Activated CD8-positive, alpha-beta memory T cell treated with anti-CD3 and anti-CD28 coated beads, Interleukin-2, amount 50 U/mL, for 1 hour (primary cell): Measurements from ENCODE around the gene SAGE1.
"Not testable (repeated sequence)": the region's sequence is repeated elsewhere in the genome, so short reads cannot be mapped to it uniquely, and the experiment has no call there.

Source experiments
- DNase-seq: peaks from one replicate; pipeline ENCODE4 v3.0.0-alpha.2; 2020; ENCODE audit errors: extremely low read depth

Gene SAGE1, protein sequence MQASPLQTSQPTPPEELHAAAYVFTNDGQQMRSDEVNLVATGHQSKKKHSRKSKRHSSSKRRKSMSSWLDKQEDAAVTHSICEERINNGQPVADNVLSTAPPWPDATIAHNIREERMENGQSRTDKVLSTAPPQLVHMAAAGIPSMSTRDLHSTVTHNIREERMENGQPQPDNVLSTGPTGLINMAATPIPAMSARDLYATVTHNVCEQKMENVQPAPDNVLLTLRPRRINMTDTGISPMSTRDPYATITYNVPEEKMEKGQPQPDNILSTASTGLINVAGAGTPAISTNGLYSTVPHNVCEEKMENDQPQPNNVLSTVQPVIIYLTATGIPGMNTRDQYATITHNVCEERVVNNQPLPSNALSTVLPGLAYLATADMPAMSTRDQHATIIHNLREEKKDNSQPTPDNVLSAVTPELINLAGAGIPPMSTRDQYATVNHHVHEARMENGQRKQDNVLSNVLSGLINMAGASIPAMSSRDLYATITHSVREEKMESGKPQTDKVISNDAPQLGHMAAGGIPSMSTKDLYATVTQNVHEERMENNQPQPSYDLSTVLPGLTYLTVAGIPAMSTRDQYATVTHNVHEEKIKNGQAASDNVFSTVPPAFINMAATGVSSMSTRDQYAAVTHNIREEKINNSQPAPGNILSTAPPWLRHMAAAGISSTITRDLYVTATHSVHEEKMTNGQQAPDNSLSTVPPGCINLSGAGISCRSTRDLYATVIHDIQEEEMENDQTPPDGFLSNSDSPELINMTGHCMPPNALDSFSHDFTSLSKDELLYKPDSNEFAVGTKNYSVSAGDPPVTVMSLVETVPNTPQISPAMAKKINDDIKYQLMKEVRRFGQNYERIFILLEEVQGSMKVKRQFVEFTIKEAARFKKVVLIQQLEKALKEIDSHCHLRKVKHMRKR

DNA sequence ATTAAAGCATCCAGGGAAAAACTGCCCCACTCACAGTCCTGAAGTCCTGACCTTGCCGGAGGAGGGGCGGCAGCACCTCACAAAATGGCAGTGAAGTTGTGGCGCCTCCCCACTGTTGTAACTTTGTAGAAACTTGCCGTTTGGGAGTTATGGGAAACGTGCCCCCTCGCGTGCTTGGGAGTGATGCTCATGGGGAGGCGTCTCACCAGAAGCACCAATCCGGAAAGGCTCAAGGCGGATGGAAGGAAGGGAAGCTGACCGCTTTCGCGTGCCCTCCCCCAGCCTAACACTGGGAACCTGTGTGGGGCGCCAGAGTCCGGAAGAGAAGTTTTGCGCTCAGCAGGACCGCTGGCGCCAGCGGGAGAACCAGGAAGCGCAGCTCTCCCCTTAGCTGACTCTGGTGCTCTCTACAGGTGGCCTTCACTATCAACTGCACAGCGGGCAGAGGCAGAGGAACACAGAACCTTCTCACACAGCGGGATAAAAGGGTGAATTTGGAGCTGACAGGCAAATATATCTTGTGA is at the start of gene SAGE1, which contains the start of gene CT45A10:
Gene SAGE1 (plus strand): TSS at position 423 of the 524 bp plus-strand sequence. CDS start 2,527 bp downstream, outside the sequence.
Gene CT45A10 (minus strand): TSS at position 151 of the 524 bp plus-strand sequence. CDS start 8,100 bp downstream, outside the sequence.
- no peak for DNase-seq

DNA sequence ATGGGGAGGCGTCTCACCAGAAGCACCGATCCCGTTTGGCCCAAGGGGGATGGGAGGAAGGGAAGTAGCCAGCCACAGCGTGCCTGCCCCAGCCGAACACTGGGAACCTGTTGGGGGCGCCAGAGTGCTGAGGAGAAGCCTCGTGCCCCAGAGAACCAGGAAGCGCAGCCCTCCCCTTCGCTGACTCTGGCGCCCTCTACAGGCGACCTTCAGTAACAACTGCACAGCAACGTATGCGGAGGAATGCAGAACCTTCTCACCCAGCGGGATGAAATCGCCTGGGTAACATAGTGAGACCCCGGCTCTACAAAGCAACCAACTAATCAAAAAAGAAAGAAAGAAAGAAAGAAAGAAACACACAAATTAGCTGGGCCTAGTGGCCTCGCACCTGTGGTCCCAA is 39.1 kb upstream of the SAGE1 start, which contains the start of gene CT45A8:
Gene CT45A8 (minus strand): TSS at position 101 of the 400 bp plus-strand sequence. CDS start 3,755 bp downstream, outside the sequence.
- not testable (repeated sequence) for DNase-seq

DNA sequence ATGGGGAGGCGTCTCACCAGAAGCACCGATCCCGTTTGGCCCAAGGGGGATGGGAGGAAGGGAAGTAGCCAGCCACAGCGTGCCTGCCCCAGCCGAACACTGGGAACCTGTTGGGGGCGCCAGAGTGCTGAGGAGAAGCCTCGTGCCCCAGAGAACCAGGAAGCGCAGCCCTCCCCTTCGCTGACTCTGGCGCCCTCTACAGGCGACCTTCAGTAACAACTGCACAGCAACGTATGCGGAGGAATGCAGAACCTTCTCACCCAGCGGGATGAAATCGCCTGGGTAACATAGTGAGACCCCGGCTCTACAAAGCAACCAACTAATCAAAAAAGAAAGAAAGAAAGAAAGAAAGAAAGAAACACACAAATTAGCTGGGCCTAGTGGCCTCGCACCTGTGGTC is 21.8 kb upstream of the SAGE1 start, which contains the start of gene CT45A9:
Gene CT45A9 (minus strand): TSS at position 101 of the 400 bp plus-strand sequence. CDS start 3,751 bp downstream, outside the sequence.
- not testable (repeated sequence) for DNase-seq

DNA sequence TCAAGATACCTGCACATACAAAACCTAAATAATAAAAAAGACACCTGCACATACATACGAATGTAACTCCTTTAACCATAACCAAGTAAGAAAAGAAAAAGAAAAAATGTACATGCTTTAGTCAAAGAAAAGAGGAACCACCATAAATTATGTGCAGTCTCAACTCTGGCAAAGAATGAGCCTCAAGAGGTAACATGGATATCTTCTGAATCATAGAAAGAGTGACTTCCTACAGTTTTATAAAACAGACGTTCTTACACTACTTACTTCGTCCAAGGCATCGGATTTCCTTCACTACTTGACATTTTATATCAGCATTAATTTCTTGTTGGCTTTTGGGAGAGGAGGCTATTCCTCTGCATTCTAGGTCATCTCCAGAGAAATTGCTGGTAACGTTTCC is 10.8 kb upstream of the SAGE1 start:
- DNase-seq = not testable (repeated sequence)

DNA sequence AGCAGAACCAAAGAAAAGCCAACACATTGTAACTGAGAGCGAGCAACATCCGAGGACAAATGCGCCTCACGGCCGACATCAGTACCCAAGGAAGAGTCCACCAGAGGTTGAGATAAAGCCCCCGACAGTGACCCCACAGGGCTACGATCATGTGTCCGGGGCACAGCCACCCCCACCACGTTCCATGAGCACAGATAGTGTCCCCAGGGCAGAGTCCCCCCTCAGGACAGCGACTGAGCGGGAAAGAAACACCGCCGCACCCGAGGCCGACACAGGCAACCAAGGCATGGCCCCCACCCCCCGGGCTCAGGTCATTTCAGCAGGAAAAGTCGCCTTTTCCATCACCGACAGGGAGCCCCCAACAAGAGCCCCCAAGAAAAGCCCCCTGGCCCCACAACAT is 5.3 kb upstream of the SAGE1 start:
- DNase-seq = not testable (repeated sequence)

DNA sequence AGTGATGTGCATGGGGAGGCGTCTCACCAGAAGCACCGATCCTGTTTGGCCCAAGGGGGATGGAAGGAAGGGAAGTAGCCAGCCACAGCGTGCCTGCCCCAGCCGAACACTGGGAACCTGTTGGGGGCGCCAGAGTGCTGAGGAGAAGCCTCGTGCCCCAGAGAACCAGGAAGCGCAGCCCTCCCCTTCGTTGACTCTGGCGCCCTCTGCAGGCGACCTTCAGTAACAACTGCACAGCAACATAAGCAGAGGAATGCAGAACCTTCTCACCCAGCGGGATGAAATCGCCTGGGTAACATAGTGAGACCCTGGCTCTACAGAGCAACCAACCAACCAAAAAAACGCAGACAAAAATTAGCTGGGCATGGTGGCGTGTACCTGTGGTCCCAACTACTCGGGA is 4.5 kb upstream of the SAGE1 start:
- DNase-seq = not testable (repeated sequence)

DNA sequence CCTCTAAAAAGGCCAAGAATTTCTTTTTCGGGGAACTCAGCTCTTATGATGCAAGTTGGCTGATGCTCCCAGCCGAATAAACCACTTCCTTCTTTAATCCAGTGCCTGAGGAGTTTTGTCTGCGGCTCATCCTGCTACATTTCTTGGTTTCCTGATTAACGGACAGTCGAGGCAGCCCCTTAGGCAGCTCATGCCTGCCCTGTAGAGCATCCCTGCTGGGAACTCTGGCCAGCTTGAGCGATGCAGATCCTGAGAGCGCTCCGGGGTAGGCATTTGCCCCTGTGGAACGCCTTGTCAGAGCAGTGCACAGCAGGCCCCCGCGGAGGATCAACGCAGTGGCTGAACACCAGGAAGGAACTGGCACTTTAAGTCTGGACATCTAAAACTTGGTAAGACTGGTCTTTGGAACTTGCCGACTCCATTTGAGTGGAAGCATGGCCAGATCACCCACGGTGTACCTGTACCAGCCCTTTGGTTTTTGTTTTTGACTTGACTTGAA is 3.4 kb upstream of the SAGE1 start:
- no peak for DNase-seq

DNA sequence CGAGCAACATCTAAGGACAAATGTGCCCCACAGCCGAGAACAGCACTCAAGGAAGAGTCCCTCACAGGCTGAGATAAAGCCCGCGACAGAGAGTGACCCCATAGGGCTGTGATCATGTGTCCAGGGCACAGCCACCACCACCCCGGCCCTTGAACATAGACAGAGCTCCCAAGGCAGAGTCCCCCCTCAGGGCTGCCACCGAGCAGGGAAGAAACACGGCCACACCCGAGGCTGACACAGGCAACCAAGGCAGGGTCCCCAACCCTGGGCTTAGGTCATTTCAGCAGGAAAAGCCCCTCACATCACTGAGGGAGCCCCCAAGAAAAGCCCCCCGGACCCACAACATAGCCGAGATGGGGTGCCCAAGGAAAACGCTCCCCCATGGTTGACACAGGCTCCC is 735 bp upstream of the SAGE1 start:
- no peak for DNase-seq

DNA sequence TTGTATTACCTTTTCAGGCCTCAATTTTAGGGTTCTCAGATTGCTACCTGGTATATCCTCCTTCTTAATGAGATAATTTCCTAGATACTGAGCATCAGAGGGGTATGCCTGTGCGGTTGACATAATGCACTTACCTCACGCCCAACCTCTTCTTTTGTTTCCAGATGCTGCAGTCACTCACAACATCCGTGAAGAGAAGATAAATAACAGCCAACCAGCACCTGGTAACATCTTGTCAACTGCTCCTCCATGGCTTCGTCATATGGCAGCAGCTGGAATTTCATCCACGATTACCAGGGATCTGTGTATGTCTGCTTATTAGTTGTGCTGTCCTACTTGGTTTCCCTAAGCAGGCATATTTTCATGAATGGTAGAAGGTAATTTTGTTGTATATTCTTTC is 16.7 kb downstream of the SAGE1 start:
- no peak for DNase-seq

DNA sequence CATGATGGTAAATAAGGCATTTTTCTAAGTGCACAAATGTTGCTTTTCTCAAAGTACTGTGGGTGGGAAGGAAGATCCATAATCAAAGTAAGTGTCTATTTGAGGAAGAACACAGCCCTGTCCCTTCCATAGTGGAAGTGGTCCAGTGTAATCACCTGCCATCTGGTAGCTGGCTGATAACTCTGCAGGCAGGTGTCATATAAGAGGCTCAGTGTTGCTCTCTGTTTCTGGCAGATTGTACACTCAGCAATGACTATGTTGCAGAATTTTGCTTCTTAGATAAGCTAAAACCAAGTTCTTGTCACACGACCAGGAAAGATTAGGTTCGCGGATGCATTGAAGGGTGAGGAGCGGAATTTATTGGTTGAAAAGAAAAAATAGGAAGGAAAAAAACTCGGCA is 20.9 kb downstream of the SAGE1 start:
- no peak for DNase-seq

DNA sequence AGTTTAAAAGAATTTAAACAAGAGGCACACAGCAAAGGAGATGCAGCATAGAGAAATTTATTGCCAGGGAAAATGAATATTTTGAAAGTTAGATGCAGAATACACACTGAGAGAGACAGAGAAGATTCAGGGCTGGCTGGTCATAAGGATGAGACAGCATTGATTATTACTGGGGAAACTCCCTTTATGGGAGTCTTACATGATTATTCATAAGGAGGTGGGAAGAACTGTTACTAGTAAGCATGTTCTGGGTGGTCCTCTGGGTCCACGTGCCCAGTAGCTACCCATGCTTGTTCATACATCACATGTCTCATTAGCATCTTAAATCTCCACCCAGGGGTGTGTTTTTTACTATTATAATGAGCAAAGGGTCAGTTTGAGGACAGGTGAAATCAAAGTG is 27.0 kb downstream of the SAGE1 start:
- DNase-seq = not testable (repeated sequence)

DNA sequence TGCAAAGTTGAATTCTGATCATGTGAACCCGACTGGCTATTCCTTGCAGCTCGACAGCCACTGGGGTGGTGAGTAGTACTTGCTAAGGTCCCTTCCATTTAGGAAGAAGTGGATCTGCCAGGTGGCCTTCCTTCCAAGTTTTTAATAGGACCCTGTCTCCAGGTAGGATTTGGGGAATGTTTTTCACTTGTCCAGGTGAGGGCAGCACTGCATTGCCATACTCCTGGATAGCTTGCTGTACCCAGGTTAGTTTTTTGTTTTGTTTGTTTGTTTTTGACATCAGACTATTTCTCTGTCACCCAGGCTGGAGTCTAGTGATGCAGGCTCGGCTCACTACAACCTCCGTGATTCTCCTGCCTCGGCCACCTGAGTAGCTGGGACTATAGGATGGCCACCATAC is 29.8 kb downstream of the SAGE1 start:
- DNase-seq = no peak

DNA sequence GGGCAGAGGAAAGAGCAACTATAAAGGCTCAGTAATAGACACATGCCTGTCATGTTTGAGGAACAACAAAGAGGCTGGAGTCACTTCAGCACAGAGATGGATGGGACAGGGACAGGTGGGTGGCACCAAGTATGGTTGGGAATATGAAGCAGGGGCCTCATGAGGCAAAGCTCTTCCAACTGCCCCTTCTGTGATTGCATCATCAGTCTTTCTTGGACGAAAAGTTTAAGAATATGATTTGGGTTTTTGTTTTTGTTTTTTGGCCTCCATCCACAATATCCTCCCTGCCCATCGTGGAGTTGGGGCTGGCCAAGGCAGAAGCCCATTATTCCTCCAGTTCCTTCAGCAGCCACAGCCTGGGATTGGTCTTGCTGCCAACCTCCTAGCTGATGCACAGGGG is 34.4 kb downstream of the SAGE1 start:
- DNase-seq = no peak

DNA sequence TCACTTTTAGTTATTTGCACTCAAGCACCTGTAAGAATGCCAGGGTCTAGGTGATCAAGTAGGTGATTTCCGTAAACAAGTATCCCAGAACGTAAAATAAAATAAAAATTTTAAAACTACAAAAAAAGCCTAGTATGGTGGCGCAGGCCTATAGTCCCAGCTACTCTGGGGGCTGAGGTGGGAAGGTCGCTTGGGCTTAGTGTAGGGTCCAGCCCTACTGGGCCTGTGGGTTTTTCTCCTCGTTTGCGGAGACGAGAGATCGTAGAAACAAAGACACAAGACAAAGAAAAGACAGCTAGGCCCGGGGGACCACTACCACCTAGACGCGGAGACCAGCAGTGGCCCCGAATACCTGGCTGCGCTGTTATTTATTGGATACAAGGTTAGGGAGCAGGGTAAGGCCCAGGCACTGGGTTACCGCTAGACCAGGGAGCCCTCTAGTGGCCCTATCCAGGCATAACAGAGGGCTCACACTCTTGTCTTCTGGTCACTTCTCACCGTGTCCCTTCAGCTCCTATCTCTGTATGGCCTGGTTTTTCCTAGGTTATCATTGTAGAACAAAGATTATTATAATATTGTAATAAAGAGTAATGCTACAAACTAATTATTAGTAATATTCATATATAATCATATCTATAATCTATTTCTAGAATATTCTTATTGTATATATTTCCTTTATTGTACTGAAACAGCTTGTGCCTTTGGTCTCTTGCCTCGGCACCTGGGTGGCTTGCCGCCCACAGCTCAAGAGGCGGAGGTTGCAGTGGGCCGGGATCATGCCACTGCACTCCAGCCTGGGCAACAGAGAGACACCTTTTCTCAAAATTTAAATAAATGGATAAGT is 38.4 kb downstream of the SAGE1 start:
- no peak for DNase-seq

DNA sequence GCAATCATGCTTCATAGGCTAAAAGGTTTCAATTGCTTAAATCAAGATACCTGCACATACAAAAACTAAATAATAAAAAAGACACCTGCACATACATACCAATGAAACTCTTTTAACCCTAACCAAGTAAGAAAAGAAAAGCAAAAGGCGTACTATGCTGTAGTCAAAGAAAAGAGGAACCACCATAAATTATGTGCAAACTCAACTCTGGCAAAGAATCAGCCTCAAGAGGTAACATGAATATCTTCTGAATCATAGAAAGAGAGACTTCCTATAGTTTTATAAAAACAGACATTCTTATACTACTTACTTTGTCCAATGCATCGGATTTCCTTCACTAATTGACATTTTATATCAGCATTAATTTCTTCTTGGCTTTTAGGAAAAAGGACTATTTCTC is 51.0 kb downstream of the SAGE1 start:
- no peak for DNase-seq

DNA sequence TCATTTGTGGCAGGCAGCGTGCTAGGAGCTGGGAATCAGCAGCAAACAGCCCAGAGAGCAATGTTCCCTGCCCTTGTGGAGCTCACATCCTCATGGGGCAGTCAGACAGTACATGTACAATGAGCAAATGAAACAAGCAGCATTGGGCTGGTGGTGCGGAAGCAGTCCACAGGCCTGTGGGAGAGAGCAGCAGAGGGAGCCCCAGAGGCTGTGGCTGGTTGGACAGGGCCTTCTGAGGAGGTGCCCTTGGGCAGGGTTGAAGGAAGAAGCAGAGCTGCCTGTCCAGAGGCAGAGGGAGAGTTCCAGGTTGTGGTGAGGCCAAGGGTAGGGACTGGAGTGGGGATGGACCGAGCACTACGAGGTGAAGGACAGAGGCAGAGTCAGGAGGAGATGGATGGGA is 57.8 kb downstream of the SAGE1 start:
- no peak for DNase-seq
